GM04503 (cell line): Measurements from ENCODE around the gene AP1S2.
A peak's percentile ranks its signal among the peaks of the same experiment; 100 is the strongest.

ENCODE experiments used
- DNase-seq: peaks from one replicate; pipeline ENCODE4 v3.0.0-alpha.2; 2012; ENCODE audit warnings: low read depth

AP1S2 gene

GRCh38 chrX:15812192-15812938, 42.2 kb downstream of the AP1S2 start:
- DNase-seq = no peak

DNA sequence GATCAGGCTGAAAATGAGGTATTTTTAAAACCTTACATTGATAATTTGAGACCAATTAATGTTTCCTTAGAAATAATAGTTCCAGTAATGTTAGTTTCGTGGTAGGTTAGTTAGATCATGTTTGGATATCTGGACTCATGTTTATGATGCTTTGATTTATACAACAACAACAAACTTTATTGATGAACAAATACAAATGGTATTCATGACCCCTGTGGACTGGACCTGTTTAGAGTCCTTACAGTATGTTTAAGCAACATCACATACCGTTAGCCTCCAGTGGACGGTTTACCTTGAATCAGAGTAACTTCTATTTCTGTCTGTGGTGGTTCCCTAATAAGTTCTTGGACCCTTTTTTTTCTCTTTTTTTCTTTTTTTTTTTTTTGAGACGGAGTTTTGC, 46.4 kb downstream of the AP1S2 start:
- no peak for DNase-seq

- DNase-seq = no peak
Measured at GRCh38 chrX:15804563-15804962, 50.0 kb downstream of the AP1S2 start.

DNA sequence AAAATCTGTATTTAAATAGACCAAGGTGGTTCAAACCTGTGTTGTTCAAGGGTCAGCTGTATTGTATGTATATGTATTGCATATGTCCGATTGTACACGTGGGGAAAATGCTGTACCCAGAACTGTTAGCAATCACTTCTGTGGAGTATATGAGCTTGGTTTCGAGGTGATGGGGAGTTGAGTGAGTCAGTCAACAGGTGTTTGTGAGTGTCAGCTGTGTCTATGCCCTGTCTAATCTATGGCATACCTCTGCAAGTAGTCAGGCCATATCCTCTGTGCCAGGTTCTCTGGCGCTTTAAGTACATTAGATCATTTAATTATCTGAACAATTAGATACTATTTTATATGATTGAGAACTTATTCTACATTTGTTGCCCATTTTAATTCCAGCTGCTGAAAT, 56.9 kb downstream of the AP1S2 start:
- no peak for DNase-seq

DNA sequence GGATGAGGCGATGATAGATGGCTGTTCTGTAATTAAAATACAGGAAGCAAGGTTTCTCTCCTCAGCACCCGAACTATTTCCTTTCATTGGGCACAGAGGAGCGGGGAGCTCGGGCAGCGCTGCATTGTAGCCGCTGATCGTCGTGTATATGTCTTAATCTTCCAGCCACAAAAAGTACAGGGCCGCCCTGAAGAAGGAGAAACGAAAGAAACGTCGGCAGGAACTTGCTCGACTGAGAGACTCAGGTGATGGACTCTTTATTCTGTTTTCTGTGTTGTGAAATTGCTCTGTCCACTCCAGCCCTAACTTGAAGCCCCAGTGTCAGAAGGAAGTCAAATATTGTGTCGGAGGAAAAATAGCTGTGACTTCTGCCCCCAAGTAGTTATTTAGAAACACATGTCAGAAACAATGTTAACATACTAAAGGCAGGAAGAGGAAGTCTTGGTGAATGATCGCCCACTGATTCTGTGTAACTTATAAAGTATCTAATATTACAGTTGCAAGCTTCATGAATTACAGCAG, 63.8 kb downstream of the AP1S2 start:
- no peak for DNase-seq

DNA sequence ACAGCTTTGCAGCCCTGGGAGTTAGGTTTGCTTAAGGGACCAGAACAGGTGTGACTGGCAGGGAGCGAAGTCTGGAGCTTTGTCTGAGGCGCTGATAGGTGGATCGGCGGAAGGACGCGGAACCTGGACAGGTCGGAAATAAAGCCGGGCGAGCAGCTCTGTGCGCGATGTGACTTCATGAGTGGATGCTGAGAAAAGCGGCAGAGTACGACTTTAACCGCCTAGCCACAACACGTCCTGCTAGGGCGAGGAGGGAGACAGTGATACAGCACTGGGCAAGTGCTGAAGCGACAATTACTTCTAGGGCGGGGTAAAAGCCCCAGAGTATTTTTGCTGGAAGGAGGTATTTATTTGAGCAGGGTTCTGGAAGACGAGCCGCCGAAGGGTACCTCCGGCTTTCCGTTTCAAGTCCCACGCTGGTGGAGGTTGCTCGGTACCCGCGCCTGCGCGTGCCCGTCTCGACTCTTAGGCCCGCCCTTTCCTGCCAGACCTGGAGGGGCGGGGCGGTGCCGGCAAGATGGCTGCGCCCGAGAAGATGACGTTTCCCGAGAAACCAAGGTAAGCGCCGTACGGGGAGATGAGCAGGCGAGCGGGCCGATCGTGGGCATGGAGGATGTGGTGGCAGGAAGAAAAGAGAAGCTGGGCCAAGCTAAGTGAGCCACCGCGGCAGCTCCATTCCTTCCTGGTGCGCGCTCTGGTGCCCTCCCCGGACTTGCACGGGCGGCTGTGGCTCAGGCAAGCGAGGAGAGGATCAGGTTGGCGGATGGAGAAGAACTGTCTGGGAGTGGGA, 64.4 kb downstream of the AP1S2 start, which contains the start of gene ZRSR2:
Gene ZRSR2, plus strand, starts transcription at position 506 of the 790 bp plus-strand sequence. Its CDS starts 12 bp downstream, at position 518.
- peak; percentile 37 for DNase-seq

- DNase-seq = no peak
Measured at GRCh38 chrX:15786915-15787314, 67.7 kb downstream of the AP1S2 start.

DNA sequence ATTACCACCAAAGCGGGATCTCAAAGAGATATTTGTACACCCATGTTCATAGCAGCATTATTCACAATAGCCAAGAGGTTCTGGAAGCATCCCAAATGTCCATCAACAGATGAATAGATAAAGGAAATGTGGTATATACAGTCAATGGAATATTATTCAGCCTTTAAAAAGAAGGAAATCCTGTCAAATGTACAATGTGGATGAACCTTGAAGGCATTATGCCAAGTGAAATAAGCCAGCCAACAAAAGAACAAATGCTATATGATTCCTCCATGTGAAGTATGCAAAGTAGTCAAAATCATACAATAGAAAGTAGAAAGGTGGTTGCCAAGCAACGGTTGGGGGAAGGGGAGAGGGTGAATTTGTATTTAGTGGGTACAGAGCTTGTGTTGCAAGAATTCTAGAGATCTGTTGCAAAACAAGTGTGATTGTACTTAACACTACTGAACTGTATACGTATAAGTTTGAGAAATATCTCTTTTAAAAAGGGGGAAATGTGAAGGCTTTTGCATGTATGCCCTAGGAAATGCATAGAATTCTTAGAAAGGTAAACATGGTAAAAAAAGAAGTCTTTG, 69.3 kb downstream of the AP1S2 start:
- DNase-seq = no peak

DNA sequence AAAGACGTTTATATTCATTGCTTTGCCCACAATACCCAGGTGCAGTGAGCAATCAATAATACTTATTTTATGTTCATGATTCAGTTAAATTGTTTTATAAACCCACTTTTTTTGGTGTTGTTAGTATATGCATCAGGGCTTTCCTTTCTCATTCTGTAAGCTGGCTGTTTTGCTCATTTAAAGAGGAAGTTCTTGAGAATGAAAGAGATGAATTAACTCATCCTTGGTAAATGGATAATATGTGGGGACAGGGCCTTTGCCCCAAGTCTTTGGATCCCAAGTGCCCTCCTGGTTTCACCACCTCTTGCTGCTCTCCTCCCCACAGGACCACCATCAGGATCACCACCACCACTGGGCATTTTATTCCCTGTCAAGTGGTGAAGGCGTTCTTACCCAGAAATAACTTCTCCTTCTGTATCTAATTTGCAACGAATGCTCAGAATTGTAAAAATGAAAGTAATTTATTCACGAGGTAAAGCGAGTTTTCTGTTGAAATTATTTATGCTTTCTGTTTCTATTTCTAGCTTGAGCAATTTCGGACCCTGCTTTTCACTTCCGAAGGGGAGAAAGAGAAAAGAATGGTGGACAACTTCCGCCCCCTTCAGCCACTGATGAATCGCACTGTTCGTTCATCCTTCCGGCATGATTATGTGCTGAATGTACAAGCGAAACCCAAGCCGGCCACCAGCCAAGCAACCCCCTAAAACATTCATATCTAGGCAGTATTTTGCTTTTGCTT, 72.5 kb downstream of the AP1S2 start:
- no peak for DNase-seq
